Gastroesophageal sphincter (tissue), 3 donors: Measurements from ENCODE around the gene CACNA1A.

ENCODE experiments used
- EP300 ChIP-seq: sonication (generic); formaldehyde crosslinking; IDR thresholded peaks from one replicate; pipeline ENCODE4 v1.6.1; 2017; ENCODE audit warnings: antibody characterized with exemption, mild to moderate bottlenecking
- POLR2A ChIP-seq, 2 donors: fragments of 450-650 bp; IDR thresholded peaks; one replicate each; pipeline ENCODE4 v1.6.1; 2017; ENCODE audit warnings: antibody characterized with exemption in 2 of 2, mild to moderate bottlenecking in 2 of 2, moderate library complexity in 1 of 2
- TF ChIP-seq, protein P1 (sequence below), 4 experiments: fragments of 200-600 bp in 2 of 4; fragments of 450-650 bp in 2 of 4; sonication (generic) in 1 of 4; IDR thresholded peaks; one replicate each; pipeline ENCODE4 v1.5.1; 2017 to 2019; ENCODE audit warnings: antibody characterized with exemption in 4 of 4, mild to moderate bottlenecking in 2 of 4, moderate library complexity in 2 of 4

DNA sequence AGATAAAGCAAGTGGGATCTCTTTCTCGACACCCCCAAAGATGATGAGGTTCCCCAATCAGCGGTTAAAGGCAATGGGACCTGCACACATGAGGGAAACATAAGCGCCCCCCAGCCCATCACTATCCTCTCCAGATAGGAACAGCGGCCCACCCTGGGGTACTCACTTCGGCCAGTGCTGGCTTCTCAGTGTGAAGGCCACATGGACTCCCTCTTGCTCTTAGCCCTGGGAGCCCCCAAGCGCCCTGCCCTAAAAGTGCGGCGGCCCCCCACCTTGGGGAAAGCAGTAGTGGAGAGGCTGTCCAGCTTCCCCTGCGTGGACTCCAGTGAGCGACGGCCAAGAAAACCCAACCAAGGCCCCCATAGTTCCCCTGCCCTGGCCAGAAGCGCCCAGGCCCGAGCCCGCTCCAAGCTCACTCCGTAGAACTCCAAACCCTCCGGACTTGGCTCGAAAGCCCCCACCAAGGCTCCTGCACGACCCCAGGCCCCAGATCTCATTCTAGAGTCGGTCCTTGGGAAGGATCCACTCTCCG lies 1.0 kb downstream of the CACNA1A start:
- TF ChIP-seq, protein P1, sequence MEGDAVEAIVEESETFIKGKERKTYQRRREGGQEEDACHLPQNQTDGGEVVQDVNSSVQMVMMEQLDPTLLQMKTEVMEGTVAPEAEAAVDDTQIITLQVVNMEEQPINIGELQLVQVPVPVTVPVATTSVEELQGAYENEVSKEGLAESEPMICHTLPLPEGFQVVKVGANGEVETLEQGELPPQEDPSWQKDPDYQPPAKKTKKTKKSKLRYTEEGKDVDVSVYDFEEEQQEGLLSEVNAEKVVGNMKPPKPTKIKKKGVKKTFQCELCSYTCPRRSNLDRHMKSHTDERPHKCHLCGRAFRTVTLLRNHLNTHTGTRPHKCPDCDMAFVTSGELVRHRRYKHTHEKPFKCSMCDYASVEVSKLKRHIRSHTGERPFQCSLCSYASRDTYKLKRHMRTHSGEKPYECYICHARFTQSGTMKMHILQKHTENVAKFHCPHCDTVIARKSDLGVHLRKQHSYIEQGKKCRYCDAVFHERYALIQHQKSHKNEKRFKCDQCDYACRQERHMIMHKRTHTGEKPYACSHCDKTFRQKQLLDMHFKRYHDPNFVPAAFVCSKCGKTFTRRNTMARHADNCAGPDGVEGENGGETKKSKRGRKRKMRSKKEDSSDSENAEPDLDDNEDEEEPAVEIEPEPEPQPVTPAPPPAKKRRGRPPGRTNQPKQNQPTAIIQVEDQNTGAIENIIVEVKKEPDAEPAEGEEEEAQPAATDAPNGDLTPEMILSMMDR (IDR thresholded peaks at IDR 0.05), result no peak
- TF ChIP-seq EP300 (no peak), POLR2A (IDR thresholded peaks at IDR 0.05) (no peak)
